HEK293 (cell line): ENCODE results near the gene FHAD1.
A peak's percentile ranks its signal among the peaks of the same experiment; 100 is the strongest.

Experiments used
- CTCF ChIA-PET: fragments of 350-600 bp; formaldehyde crosslinking; extraction: SDS; loops from one replicate; lab custom pipeline; 2021; ENCODE audit warnings: antibody characterized with exemption; lab: Yijun Ruan, JAX
- POLR2A ChIA-PET: fragments of 300-600 bp; formaldehyde crosslinking; extraction: SDS; loops from one replicate; lab custom pipeline; 2020; ENCODE audit warnings: antibody characterized with exemption, inconsistent platforms; lab: Yijun Ruan, JAX
- H3K27ac ChIP-seq: fragments of 200-500 bp; sonication (Bioruptor generic); 2 replicates; pipeline ENCODE4 v1.5.1; 2014; ENCODE audit warnings: low read depth, low read length, control low read depth, inconsistent platforms; ENCODE audit errors: extremely low read depth
- H3K36me3 ChIP-seq, 2 experiments: fragments of 200-500 bp in 1 of 2; sonication (Bioruptor generic) in 1 of 2; 1 replicate in 1 of 2; 2 replicates in 1 of 2; pipeline ENCODE4 v1.5.1; 2014 to 2017; ENCODE audit warnings: inconsistent platforms in 2 of 2, low read length in 2 of 2; ENCODE audit not compliant: control insufficient read depth in 2 of 2, insufficient read depth in 1 of 2
- H3K4me1 ChIP-seq: fragments of 200-500 bp; sonication (Bioruptor generic); 2 replicates; pipeline ENCODE4 v1.5.1; 2014; ENCODE audit warnings: mild to moderate bottlenecking, low read length, inconsistent platforms; ENCODE audit not compliant: control insufficient read depth, insufficient read depth
- H3K4me3 ChIP-seq: 2 replicates; pipeline ENCODE4 v1.5.1; 2011; ENCODE audit warnings: low read depth, mild to moderate bottlenecking, control low read depth, low read length, moderate library complexity
- H3K9me3 ChIP-seq: fragments of 200-500 bp; sonication (Bioruptor generic); 2 replicates; pipeline ENCODE4 v1.5.1; 2014; ENCODE audit warnings: low read depth, low read length, inconsistent platforms; ENCODE audit not compliant: control insufficient read depth, insufficient read depth
- CTCF ChIP-seq: fragments of 450-650 bp; formaldehyde crosslinking; IDR thresholded peaks from 2 replicates; pipeline ENCODE4 v1.5.1; 2016; ENCODE audit warnings: missing biosample characterization, missing genetic modification characterization
- HOXD13 ChIP-seq: sonication (generic); formaldehyde crosslinking; IDR thresholded peaks from 2 replicates; pipeline ENCODE4 v1.8.0; 2022; ENCODE audit warnings: missing genetic modification reagents, borderline replicate concordance
- REST ChIP-seq: fragments of 450-650 bp; formaldehyde crosslinking; IDR thresholded peaks from 2 replicates; pipeline ENCODE4 v1.5.1; 2016; ENCODE audit warnings: missing biosample characterization, missing genetic modification characterization
- SP2 ChIP-seq: fragments of 450-650 bp; formaldehyde crosslinking; IDR thresholded peaks from 2 replicates; pipeline ENCODE4 v1.5.1; 2016; ENCODE audit warnings: missing biosample characterization, missing genetic modification characterization
- TRIM28 ChIP-seq: IDR thresholded peaks from 2 replicates; pipeline ENCODE4 v1.6.1; 2011; ENCODE audit warnings: low read length, control low read depth, borderline replicate concordance
- ZNF10 ChIP-seq: fragments of 450-650 bp; formaldehyde crosslinking; IDR thresholded peaks from 2 replicates; pipeline ENCODE4 v1.5.1; 2017; ENCODE audit warnings: missing biosample characterization, missing genetic modification characterization
- ZNF146 ChIP-seq: fragments of 450-650 bp; formaldehyde crosslinking; IDR thresholded peaks from 2 replicates; pipeline ENCODE4 v1.5.1; 2016; ENCODE audit warnings: missing biosample characterization, missing genetic modification characterization
- ZNF155 ChIP-seq: fragments of 450-650 bp; formaldehyde crosslinking; IDR thresholded peaks from 2 replicates; pipeline ENCODE4 v1.5.1; 2016; ENCODE audit warnings: missing biosample characterization, missing genetic modification characterization
- ZNF280D ChIP-seq: fragments of 450-650 bp; formaldehyde crosslinking; IDR thresholded peaks from 2 replicates; pipeline ENCODE4 v1.5.1; 2016; ENCODE audit warnings: missing biosample characterization, missing genetic modification characterization
- ZNF37A ChIP-seq: fragments of 450-650 bp; IDR thresholded peaks from 2 replicates; pipeline ENCODE4 v1.5.1; 2018; ENCODE audit warnings: missing biosample characterization, missing genetic modification characterization
- ZNF404 ChIP-seq: fragments of 450-650 bp; formaldehyde crosslinking; IDR thresholded peaks from 2 replicates; pipeline ENCODE4 v1.5.1; 2017; ENCODE audit warnings: missing biosample characterization, missing genetic modification characterization
- ZNF488 ChIP-seq: fragments of 450-650 bp; formaldehyde crosslinking; IDR thresholded peaks from 2 replicates; pipeline ENCODE4 v1.5.1; 2016; ENCODE audit warnings: missing biosample characterization, missing genetic modification characterization
- ZNF521 ChIP-seq: fragments of 450-650 bp; formaldehyde crosslinking; IDR thresholded peaks from 2 replicates; pipeline ENCODE4 v1.5.1; 2017; ENCODE audit warnings: missing biosample characterization, mild to moderate bottlenecking, missing genetic modification characterization
- ZNF529 ChIP-seq: fragments of 450-650 bp; formaldehyde crosslinking; IDR thresholded peaks from 2 replicates; pipeline ENCODE4 v1.5.1; 2017; ENCODE audit warnings: missing genetic modification characterization, missing biosample characterization; ENCODE audit not compliant: insufficient replicate concordance
- ZNF544 ChIP-seq: fragments of 450-650 bp; formaldehyde crosslinking; IDR thresholded peaks from 2 replicates; pipeline ENCODE4 v1.5.0; 2017; ENCODE audit warnings: missing biosample characterization, missing genetic modification characterization
- ZNF585B ChIP-seq: fragments of 450-650 bp; formaldehyde crosslinking; IDR thresholded peaks from 2 replicates; pipeline ENCODE4 v1.5.1; 2016; ENCODE audit warnings: missing biosample characterization, missing genetic modification characterization
- ZNF670 ChIP-seq: fragments of 450-650 bp; formaldehyde crosslinking; IDR thresholded peaks from 2 replicates; pipeline ENCODE4 v1.5.1; 2016; ENCODE audit warnings: missing biosample characterization, missing genetic modification characterization, low read depth
- ZNF747 ChIP-seq: fragments of 450-650 bp; formaldehyde crosslinking; IDR thresholded peaks from 2 replicates; pipeline ENCODE4 v1.5.1; 2016; ENCODE audit warnings: missing biosample characterization, missing genetic modification characterization
- ZNF792 ChIP-seq: fragments of 450-650 bp; formaldehyde crosslinking; IDR thresholded peaks from 2 replicates; pipeline ENCODE4 v1.5.1; 2016; ENCODE audit warnings: missing biosample characterization, missing genetic modification characterization
- ZXDB ChIP-seq: fragments of 450-650 bp; formaldehyde crosslinking; IDR thresholded peaks from 2 replicates; pipeline ENCODE4 v1.5.1; 2016; ENCODE audit warnings: missing biosample characterization, missing genetic modification characterization
- TF ChIP-seq, protein P1 (sequence below): fragments of 450-650 bp; formaldehyde crosslinking; optimal IDR thresholded peaks from 2 replicates; pipeline ENCODE3; 2016; ENCODE audit warnings: missing biosample characterization, mild to moderate bottlenecking, missing genetic modification characterization
- TF ChIP-seq, protein P2 (sequence below): fragments of 450-650 bp; formaldehyde crosslinking; IDR thresholded peaks from 2 replicates; pipeline ENCODE4 v1.5.1; 2017; ENCODE audit warnings: missing biosample characterization, missing genetic modification characterization
- TF ChIP-seq, protein P3 (sequence below): fragments of 450-650 bp; formaldehyde crosslinking; IDR thresholded peaks from 2 replicates; pipeline ENCODE4 v1.5.1; 2016; ENCODE audit warnings: missing biosample characterization, missing genetic modification characterization, borderline replicate concordance

Gene FHAD1

DNA sequence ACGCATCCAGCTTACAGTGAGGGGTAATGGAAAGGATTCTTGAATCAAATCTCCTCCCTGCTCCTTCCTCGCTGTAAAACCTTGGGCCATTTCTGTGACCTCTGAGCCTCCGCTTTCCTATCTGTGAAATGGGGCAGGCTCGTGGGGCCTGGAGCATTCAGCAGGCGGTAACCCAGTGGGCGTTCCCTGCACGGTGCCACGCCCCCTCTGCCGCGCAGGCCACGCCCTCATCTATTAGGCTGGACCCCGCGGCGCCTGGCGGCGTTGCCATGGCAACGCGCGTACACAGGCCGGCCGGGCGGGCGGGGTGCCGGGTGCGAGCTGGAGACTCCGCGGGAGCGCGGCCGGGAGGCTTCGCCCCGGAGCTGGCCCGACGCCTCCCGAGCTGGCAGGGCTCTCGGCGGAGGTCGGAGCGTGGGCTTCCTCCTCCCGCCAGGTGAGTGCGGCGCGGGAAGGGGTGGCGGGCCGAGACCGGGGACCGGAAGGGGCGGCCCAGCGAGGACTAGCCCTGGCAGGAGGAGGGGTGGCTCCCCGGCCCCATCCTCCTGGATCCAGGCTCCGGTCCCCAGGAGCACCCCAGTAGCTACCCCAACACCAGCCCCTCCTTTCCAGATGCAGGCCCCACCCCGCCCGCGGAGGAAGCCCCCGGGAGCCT is at the start of gene FHAD1:
Gene FHAD1 (plus strand): TSS at position 264 of the 655 bp plus-strand sequence. CDS start 4,562 bp downstream, outside the sequence.
- Histone ChIP-seq H3K4me3 (peak within 1 kb of the TSS; percentile 38), H3K9me3 (no peaks in the 10 kb centered on the region), H3K36me3 (no peaks in the 10 kb centered on the region), H3K4me1 (no peaks in the 10 kb centered on the region), H3K27ac (no peak within 1 kb of the TSS)
- CTCF ChIA-PET, result interaction anchor here (0.6 to 2.9 kb wide), 6 partner anchors 12 to 118 kb away, joined by 3 to 10 read pairs (median 4); no protein-coding TSS in a partner anchor
- POLR2A ChIA-PET, result interaction anchor here (0.6 kb wide), 1 partner anchor 8 kb away, joined by 4 read pairs; no protein-coding TSS in a partner anchor
- no peak for TF ChIP-seq ZXDB (tag by site-specific recombination)
- TF ChIP-seq REST (tag by site-specific recombination), result no peak
- TF ChIP-seq, protein P1, sequence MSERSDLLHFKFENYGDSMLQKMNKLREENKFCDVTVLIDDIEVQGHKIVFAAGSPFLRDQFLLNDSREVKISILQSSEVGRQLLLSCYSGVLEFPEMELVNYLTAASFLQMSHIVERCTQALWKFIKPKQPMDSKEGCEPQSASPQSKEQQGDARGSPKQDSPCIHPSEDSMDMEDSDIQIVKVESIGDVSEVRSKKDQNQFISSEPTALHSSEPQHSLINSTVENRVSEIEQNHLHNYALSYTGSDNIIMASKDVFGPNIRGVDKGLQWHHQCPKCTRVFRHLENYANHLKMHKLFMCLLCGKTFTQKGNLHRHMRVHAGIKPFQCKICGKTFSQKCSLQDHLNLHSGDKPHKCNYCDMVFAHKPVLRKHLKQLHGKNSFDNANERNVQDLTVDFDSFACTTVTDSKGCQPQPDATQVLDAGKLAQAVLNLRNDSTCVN (tag by site-specific recombination), result peak; percentile 71
- no peak for TF ChIP-seq ZNF37A (tag by site-specific recombination)
- no peak for TF ChIP-seq ZNF670 (tag by site-specific recombination)
- TF ChIP-seq, protein P2, sequence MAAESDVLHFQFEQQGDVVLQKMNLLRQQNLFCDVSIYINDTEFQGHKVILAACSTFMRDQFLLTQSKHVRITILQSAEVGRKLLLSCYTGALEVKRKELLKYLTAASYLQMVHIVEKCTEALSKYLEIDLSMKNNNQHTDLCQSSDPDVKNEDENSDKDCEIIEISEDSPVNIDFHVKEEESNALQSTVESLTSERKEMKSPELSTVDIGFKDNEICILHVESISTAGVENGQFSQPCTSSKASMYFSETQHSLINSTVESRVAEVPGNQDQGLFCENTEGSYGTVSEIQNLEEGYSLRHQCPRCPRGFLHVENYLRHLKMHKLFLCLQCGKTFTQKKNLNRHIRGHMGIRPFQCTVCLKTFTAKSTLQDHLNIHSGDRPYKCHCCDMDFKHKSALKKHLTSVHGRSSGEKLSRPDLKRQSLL (tag by site-specific recombination), result no peak
- TF ChIP-seq ZNF146 (tag by site-specific recombination), result peak; percentile 32; the same call in 1 of the 2 replicates
- no peak for TF ChIP-seq ZNF585B (tag by site-specific recombination)
- TF ChIP-seq, protein P3, sequence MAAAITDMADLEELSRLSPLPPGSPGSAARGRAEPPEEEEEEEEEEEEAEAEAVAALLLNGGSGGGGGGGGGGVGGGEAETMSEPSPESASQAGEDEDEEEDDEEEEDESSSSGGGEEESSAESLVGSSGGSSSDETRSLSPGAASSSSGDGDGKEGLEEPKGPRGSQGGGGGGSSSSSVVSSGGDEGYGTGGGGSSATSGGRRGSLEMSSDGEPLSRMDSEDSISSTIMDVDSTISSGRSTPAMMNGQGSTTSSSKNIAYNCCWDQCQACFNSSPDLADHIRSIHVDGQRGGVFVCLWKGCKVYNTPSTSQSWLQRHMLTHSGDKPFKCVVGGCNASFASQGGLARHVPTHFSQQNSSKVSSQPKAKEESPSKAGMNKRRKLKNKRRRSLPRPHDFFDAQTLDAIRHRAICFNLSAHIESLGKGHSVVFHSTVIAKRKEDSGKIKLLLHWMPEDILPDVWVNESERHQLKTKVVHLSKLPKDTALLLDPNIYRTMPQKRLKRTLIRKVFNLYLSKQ, result no peak
- peak; percentile 58 for TF ChIP-seq SP2
- no peak for TF ChIP-seq ZNF155 (tag by site-specific recombination)
- no peak for TF ChIP-seq ZNF404
- peak; percentile 96 for TF ChIP-seq ZNF10
- no peak for TF ChIP-seq ZNF747
- TF ChIP-seq ZNF529, result no peak
- no peak for TF ChIP-seq ZNF521 (tag by site-specific recombination)
- TF ChIP-seq ZNF544 (tag by site-specific recombination), result no peak
- TF ChIP-seq ZNF280D (tag by site-specific recombination), result 0 out of 2 replicates have a peak, but pooled peaks have one; percentile 25
- no peak for TF ChIP-seq TRIM28
- no peak for TF ChIP-seq HOXD13 (CRISPR knock-in tag)
- TF ChIP-seq ZNF488 (tag by site-specific recombination), result no peak
- TF ChIP-seq ZNF792 (tag by site-specific recombination), result no peak
- TF ChIP-seq CTCF (tag by site-specific recombination), result no peak
